Globus pallidus (tissue), 1 donor: ENCODE measurements around the gene UBXN10.

Experiments used
- DNase-seq: peaks from one replicate; pipeline ENCODE4 v3.0.0-alpha.2; 2015; ENCODE audit warnings: low spot score

UBXN10 gene

GRCh38 chr1:20183616-20184271 lies 2.2 kb upstream of the UBXN10 start:
- DNase-seq, result no peak

- no peak for DNase-seq
These were observed 1.4 kb upstream of the UBXN10 start for GRCh38 chr1:20184481-20184900.

GRCh38 chr1:20184997-20185833 lies 681 bp upstream of the UBXN10 start:
- DNase-seq, result no peak

GRCh38 chr1:20187103-20187812 lies 1.4 kb downstream of the UBXN10 start:
- DNase-seq, result no peak

GRCh38 chr1:20187813-20188454 lies 2.0 kb downstream of the UBXN10 start:
- DNase-seq, result no peak

GRCh38 chr1:20188455-20188817 lies 2.5 kb downstream of the UBXN10 start:
- no peak for DNase-seq

GRCh38 chr1:20189664-20190063 lies 3.8 kb downstream of the UBXN10 start:
- no peak for DNase-seq

GRCh38 chr1:20190256-20191160 lies 4.6 kb downstream of the UBXN10 start:
- no peak for DNase-seq

GRCh38 chr1:20191266-20191825 lies 5.5 kb downstream of the UBXN10 start:
- no peak for DNase-seq

GRCh38 chr1:20192364-20192763 lies 6.5 kb downstream of the UBXN10 start:
- DNase-seq, result no peak

- no peak for DNase-seq
These were observed 7.0 kb downstream of the UBXN10 start for GRCh38 chr1:20192871-20193411.

- no peak for DNase-seq
These were observed 8.3 kb downstream of the UBXN10 start for GRCh38 chr1:20194224-20194623.

- DNase-seq, result no peak
These were observed 9.0 kb downstream of the UBXN10 start for GRCh38 chr1:20194757-20195461.

GRCh38 chr1:20195462-20195780 lies 9.5 kb downstream of the UBXN10 start:
- no peak for DNase-seq

- DNase-seq, result no peak
These were observed 11.5 kb downstream of the UBXN10 start for GRCh38 chr1:20197329-20197791.

- DNase-seq, result no peak
These were observed 12.4 kb downstream of the UBXN10 start for GRCh38 chr1:20198296-20198695.

GRCh38 chr1:20198918-20199317 lies 13.0 kb downstream of the UBXN10 start:
- no peak for DNase-seq

GRCh38 chr1:20199403-20199802 lies 13.5 kb downstream of the UBXN10 start:
- DNase-seq, result no peak

GRCh38 chr1:20199840-20200239 lies 13.9 kb downstream of the UBXN10 start:
- no peak for DNase-seq

- DNase-seq, result no peak
These were observed 15.1 kb downstream of the UBXN10 start for GRCh38 chr1:20200966-20201365.
